OCI-LY3 (cell line): ENCODE measurements around the gene COPS4.

Experiments
- CTCF ChIP-seq: fragments of 200-600, 300-600 bp; sonication (generic); IDR thresholded peaks from 2 replicates; pipeline ENCODE4 v1.5.1; 2014; ENCODE audit warnings: antibody characterized with exemption, low read length, low read depth
- EZH2phosphoT487 ChIP-seq: fragments of 200-600 bp; shearing (Covaris generic); IDR thresholded peaks from 2 replicates; pipeline ENCODE4 v1.6.1; 2018; ENCODE audit warnings: antibody characterized with exemption, mixed run types, low read depth

GRCh38 chr4:83013902-83014301, 21.1 kb upstream of the COPS4 start:
- no peak for TF ChIP-seq CTCF
- no peak for TF ChIP-seq EZH2phosphoT487
